OCI-M2 (cell line): ENCODE measurements around the gene CWF19L2.
"Not testable (repeated sequence)": the region's sequence is repeated elsewhere in the genome, so short reads cannot be mapped to it uniquely, and the experiment has no call there.

Experiments
- DNase-seq: peaks from one replicate; lab custom pipeline; 2025; ENCODE audit not compliant: unreplicated experiment; lab: John Stamatoyannopoulos, UW

Gene CWF19L2

GRCh38 chr11:107439586-107440167, 17.9 kb downstream of the CWF19L2 start:
- DNase-seq: no peak

- DNase-seq: no peak
These were observed 19.5 kb downstream of the CWF19L2 start for GRCh38 chr11:107438148-107438547.

GRCh38 chr11:107430525-107430924, 27.1 kb downstream of the CWF19L2 start:
- DNase-seq: no peak

- DNase-seq: no peak
These were observed 29.9 kb downstream of the CWF19L2 start for GRCh38 chr11:107427569-107428180.

DNA sequence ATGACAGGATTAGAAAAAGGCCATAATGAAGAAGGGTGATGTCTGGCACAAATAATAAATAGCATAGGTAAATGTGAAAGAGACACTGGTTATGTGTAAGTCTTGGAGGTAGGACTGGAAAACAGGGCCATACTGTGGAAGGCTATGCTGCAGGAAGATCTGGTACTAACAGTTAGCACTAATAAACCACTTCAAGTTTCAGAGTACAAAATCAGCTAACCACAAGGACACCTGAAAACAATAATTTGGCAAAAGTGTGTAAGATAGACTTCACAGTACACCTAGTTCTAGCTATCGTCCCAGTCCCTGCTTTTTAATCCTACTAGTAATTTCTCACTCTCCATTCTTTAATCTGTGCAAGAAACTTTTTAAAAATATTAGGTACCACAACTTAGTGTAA, 44.3 kb downstream of the CWF19L2 start:
- DNase-seq: no peak

DNA sequence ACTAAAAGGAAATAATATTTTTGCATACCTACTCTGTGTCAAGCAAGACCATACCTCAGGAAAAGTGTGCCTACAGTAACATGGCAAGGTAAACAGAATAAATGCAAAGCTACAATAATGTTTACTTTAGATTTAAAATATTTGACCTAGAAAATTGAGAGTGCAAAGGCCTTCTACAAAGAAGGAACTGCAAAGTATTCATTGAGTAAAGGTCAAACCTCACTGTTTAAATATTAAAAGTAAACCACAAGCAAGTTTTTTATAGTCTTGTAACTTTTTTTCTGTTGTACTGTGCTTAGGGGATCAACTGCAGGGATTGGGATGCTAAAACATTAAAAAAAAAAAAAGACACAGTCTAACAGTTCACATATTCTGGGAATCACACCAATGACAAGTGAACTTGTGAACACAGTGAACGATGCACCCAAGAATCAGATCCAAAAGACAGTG, 48.8 kb downstream of the CWF19L2 start:
- DNase-seq: no peak

DNA sequence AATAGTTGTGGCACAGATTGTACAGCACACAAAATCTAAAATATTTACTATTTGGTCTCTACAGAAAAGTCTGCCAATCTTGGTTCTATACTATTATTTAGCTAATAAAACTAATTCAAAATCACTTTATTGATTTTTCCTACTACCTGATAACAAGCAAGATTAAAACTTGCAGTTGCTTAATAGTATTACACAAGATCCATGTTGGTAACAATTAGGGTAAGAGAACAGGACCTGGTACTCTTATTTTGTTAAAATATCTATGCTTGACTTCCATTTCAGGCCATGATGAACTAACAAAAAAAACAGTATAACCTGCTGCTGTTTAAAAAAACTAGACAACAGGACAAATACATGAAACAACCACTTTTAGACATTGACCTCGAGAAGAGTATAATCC, 52.4 kb downstream of the CWF19L2 start:
- DNase-seq: no peak

DNA sequence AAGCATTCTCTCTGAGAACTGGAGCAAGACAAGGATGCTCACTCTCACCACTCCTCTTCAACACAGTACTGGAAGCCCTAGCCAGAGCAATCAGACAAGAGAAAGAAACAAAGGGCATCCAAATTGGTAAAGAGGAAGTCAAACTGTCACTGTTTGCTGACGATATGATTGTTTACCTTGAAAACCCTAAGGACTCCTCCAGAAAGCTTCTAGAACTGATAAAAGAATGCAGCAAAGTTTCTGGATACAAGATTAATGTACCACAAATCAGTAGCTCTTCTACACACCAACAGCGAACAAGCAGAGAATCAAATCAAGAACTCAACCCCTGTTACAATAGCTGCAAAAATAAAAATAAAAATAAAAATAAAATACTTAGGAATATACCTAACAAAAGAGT, 56.5 kb downstream of the CWF19L2 start:
- not testable (repeated sequence) for DNase-seq

DNA sequence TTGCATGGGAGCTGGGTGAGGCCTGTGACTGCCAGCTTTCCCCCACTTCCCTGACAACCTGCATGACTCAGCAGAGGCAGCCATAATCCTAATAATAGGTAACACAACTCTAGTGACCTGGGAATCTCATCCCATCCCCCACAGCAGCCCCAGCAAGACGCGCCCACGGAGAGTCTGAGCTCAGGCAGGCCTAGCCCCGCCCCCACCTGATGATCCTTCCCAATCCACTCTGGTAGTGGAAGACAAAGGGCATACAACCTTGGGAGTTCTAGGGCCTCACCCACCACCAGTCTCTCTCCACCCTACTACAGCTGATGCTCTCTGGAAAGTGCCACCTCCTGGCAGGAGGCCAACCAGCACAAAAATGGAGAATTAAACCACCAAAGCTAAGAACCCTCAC, 60.3 kb downstream of the CWF19L2 start:
- DNase-seq: no peak

DNA sequence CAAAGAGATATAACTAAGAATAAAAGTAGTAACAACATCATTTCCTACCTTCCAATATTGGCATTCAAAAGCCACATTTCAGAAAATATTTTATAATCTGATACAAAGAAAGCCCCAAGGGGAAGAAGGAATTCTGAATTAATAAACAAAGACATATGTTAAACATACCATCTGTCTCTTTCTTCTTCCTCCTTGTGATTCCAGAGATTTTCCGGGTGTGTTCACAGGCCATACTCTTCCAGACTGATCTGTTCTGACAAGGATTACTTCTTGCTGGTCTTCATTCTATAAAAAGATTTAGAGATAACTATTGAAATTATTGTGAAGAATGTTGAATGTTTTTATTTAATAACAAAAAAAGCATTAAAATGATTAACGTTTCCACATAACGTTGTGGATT, 65.0 kb downstream of the CWF19L2 start:
- DNase-seq: no peak

DNA sequence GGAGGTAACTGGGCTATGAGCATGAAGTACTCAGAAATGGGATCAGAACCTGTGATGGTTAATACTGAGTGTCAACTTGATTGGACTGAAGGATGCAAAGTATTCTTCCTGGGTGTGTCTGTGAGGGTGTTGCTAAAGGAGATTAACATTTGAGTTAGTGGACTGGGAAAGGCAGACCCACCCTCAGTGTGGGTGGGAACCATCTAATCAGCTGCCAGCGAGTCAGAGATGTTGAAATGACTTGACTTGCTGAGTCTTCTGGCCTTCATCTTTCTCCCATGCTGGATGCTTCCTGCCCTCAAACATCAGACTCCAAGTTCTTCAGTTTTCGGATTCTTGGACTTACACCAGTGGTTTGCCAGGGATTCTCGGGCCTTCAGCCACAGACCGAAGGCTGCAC, 66.9 kb downstream of the CWF19L2 start:
- not testable (repeated sequence) for DNase-seq

DNA sequence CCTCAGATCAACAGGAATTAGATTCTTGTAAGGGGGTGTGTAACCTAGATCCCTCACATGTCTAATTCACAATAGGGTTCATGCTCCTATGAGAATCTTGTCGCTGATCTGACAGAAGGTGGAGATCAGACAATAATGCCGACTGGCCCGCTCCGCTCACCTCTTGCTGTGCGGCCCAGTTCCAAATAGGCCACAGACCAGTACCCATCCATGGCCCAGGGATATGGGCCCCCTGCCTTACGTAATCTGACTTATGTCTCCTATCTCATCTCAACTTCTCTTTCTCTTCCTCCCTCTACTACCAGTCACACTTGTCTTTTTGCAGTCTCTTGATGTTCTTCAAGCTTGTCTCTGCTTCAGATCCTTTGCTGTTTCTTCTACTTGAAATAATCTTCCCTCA, 70.0 kb downstream of the CWF19L2 start:
- DNase-seq: no peak

- no peak for DNase-seq
These were observed 72.2 kb downstream of the CWF19L2 start for GRCh38 chr11:107385361-107385981.

- DNase-seq: no peak
These were observed 73.3 kb downstream of the CWF19L2 start for GRCh38 chr11:107384144-107384852.

DNA sequence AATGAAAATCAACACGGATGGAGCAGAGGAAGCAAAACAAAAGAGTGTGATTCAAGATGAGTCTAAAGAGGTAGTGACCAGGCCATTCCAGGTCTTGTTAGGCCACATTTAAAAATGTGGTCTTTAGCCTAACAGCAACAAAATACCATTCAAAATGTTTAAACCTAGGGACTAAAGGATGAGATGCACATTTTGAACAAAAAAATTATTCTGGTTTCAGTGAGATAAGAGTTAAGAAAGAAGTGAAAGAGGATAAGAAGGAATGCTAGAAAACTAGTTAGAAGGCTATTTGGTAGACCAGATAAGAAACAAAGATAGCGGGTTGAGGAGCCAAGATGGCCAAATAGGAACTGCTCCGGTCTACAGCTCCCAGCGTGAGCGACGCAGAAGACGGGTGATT, 85.2 kb downstream of the CWF19L2 start:
- no peak for DNase-seq

DNA sequence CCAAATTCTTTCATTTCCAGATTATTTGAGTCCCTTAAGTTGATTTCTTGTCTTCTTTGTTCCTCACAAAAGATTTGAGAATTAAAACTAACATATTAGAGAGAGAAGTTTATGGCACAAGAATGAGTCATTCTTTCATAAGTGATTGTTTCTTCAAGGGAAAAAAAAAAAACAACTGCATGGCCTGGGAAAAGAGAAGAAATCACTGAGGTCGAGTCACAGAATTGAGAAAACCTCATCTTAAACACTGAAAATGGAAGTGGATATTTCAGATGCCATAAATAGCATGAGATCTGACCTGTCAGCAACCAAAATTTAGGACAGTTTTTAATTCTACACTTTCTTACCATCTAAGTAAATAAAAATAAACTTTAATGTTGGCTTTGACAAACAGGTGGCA, 87.2 kb downstream of the CWF19L2 start:
- DNase-seq: no peak

DNA sequence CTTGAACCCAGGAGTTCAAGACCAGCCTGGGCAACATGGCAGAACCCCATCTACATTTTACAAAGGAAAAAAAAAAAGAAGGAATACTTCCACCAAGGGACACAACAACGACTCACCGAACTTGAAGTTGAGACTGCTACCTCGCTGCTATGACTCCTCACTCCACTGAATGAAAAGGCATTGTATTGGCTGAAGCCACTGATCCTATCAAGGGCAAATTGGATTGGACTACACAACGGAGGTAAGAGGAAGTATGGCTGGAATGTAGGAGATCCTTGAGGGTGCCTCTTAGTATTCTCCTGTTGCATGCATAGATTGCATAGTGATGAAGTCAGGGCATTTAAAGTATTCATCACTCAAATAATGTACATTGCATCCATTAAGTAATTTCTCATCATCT, 97.9 kb downstream of the CWF19L2 start:
- DNase-seq: no peak

- DNase-seq: no peak
These were observed 99.7 kb downstream of the CWF19L2 start for GRCh38 chr11:107357877-107358276.

DNA sequence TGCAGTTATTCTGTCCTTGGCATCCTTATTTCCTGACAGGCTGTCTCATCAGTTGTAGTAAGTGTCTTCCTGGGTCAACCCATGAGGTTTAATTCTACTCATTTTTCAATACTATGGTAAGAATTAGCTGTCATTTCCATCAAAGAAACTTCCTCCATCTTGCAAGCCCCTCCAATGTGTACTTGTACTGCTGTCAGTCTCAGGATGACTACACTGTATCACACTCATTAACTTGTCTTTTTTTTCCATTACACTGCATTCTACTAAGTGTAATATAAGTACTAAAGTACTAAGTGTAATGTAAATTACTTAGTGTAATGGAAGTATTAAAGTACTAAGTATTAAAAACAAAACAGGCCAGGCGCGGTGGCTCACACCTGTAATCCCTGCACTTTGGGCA, 102.8 kb downstream of the CWF19L2 start:
- DNase-seq: no peak

GRCh38 chr11:107337917-107338316, 119.7 kb downstream of the CWF19L2 start:
- no peak for DNase-seq

GRCh38 chr11:107331728-107332127, 125.9 kb downstream of the CWF19L2 start:
- no peak for DNase-seq

- no peak for DNase-seq
These were observed 128.5 kb downstream of the CWF19L2 start for GRCh38 chr11:107329164-107329563.
